Pancreas (tissue), 10 donors: ENCODE results near the gene CYSLTR2. TPM values are rescaled to one million over a fixed set of nuclear protein-coding genes. Genes with fewer than 3 reads are reported as not detected.
A peak's percentile ranks its signal among the peaks of the same experiment; 100 is the strongest.

Experiments
- ATAC-seq, 4 donors: fragments of 200-7000 bp; cut with Tn5 transposase; one replicate each; pipeline versions ENCODE4 v1.8.0 to v1.9.1; 2020; ENCODE audit warnings: mild to moderate bottlenecking in 4 of 4, moderate library complexity in 4 of 4
- DNase-seq, 6 donors: peaks; one replicate each; pipeline ENCODE4 v3.0.0-alpha.2; 2020
- FAIRE-seq: peaks from 2 replicates; lab custom pipeline; 2012; peaks lifted over from hg19 to GRCh38; lab: Jason Lieb, UNC
- H3K27ac ChIP-seq, 4 donors: fragments of 200-600 bp; sonication (generic); 1 replicate in 3 of 4; 2 replicates in 1 of 4; pipeline versions ENCODE4 v1.5.0 to v1.8.0; 2020
- H3K27me3 ChIP-seq, 4 donors: fragments of 200-600 bp; one replicate each; pipeline ENCODE4 v1.8.0; 2021
- H3K36me3 ChIP-seq, 3 donors: fragments of 200-600 bp; sonication (generic) in 1 of 3; one replicate each; pipeline versions ENCODE4 v1.5.0 to v1.8.0; 2020 to 2021
- H3K4me1 ChIP-seq, 3 donors: fragments of 200-600 bp; one replicate each; pipeline ENCODE4 v1.8.0; 2021
- H3K4me3 ChIP-seq, 4 donors: fragments of 200-600 bp; sonication (generic) in 2 of 4; one replicate each; pipeline versions ENCODE4 v1.5.0 to v1.8.0; 2020 to 2021
- H3K9me3 ChIP-seq, 4 donors: fragments of 200-600 bp; one replicate each; pipeline ENCODE4 v1.8.0; 2021
- CTCF ChIP-seq, 4 donors: fragments of 200-600 bp; sonication (generic) in 3 of 4; IDR thresholded peaks; one replicate each; pipeline versions ENCODE4 v1.5.0 to v1.8.0; 2021; ENCODE audit warnings: antibody characterized with exemption in 4 of 4
- WGBS, 2 donors: extraction: QIAGEN DNeasy Blood & Tissue Kit; methylation state at CpG; one replicate each; pipeline ENCODE4 v1.1.7; 2013; 5-methylcytosine and 5-hydroxymethylcytosine counted together
- intact Hi-C, 3 donors: fragments of 100-400 bp; cut with DNase I; formaldehyde crosslinking; loops; one replicate each; pipeline versions ENCODE4 v1.11.1 to v1.14.2; 2022
- polyA plus RNA-seq, 2 donors: library from polyadenylated mRNA; stranded (reverse); fragments of 200-250 nt; gene quantifications; one replicate each; pipeline ENCODE4 v1.2.3, GENCODE V29; 2013
- total RNA-seq, 6 donors: library from RNA; stranded (reverse); fragmentation: NEBNext Ultra II Directional in 4 of 6; extraction: Animal tissue kit (Norgen Biotek cat#: 25700) in 4 of 6; gene quantifications; one replicate each; pipeline versions ENCODE4 v1.2.1 to v1.2.4, GENCODE V29; 2021 to 2023
- donor health status: healthy with polysubstance abuse.
- donor health status: DM: no; HTN: no; CAD: no; lungs with moderate emphysema.
- donor health status: DM: no; HTN: no; CAD: no.
- donor health status: control.
- donor health status: control.
- donor health status: Bipolar disorder and iron deficiency.
- donor health status: DM: yes; HTN: yes; CAD: no.
- donor health status: DM: no; HTN: no; CAD: no.
- donor health status: DM: no; HTN: no; CAD: no.
- donor health status: DM: yes; HTN: yes; CAD: no.

CYSLTR2 gene
- total and polyA plus RNA-seq, 8 donors: 0.06 to 0.43 (median 0.17) TPM; not detected in 2

- H3K27ac ChIP-seq: peak overlapping the region in 3 of 4 donors; percentile 59 to 93 (median 87)
- 32 to 34% methylated on average over 4 of the region's 4 CpGs for WGBS, 2 donors
- DNase-seq: no peak
- H3K27me3 ChIP-seq: no peaks in the 10 kb centered on the region
- H3K4me1 ChIP-seq: peaks cover 23 to 40% (median 38%) of the 10 kb centered on the region in 3 donors
- FAIRE-seq: no peak
- H3K36me3 ChIP-seq: no peaks in the 10 kb centered on the region
- no peak overlapping the region for H3K4me3 ChIP-seq
- no peak for TF ChIP-seq CTCF (IDR thresholded peaks at IDR 0.05)
- peak in 1 of 4 donors; percentile 35 for ATAC-seq
- intact Hi-C loops: no loop called here
- H3K9me3 ChIP-seq: no peaks in the 10 kb centered on the region
Measured at GRCh38 chr13:48624858-48625257, 28.9 kb upstream of the CYSLTR2 start.

- DNase-seq (no peak), FAIRE-seq (no peak), ATAC-seq (peak; percentile 51 to 64 (median 60))
- Histone ChIP-seq H3K4me1 (peaks cover 23 to 45% (median 44%) of the 10 kb centered on the region in 3 donors), H3K27me3 (no peaks in the 10 kb centered on the region), H3K36me3 (no peaks in the 10 kb centered on the region), H3K9me3 (no peaks in the 10 kb centered on the region), H3K4me3 (peak overlapping the region in 1 of 4 donors; percentile 12), H3K27ac (peak overlapping the region; percentile 51 to 93 (median 73))
- WGBS, 2 donors: 15 to 17% methylated on average over 4 of the region's 4 CpGs
- intact Hi-C loops: no loop called here
- no peak for TF ChIP-seq CTCF (IDR thresholded peaks at IDR 0.05)
Measured at GRCh38 chr13:48625413-48626076, 28.2 kb upstream of the CYSLTR2 start.

- H3K4me3 ChIP-seq: peak overlapping the region in 1 of 4 donors; percentile 12
- no peaks in the 10 kb centered on the region for H3K27me3 ChIP-seq
- 4 to 6% methylated on average over 1 of the region's 1 CpG for WGBS, 2 donors
- no peak for TF ChIP-seq CTCF (IDR thresholded peaks at IDR 0.05)
- no peaks in the 10 kb centered on the region for H3K9me3 ChIP-seq
- DNase-seq: peak in 3 of 6 donors; percentile 32 to 64 (median 62)
- peaks cover 23 to 48% (median 44%) of the 10 kb centered on the region in 3 donors for H3K4me1 ChIP-seq
- FAIRE-seq: no peak
- intact Hi-C loops: no loop called here
- ATAC-seq: peak; percentile 72 to 79 (median 78)
- H3K36me3 ChIP-seq: no peaks in the 10 kb centered on the region
- H3K27ac ChIP-seq: peak overlapping the region; percentile 51 to 93 (median 73)
Measured at GRCh38 chr13:48626077-48626449, 27.7 kb upstream of the CYSLTR2 start.

GRCh38 chr13:48626726-48627451 is 26.8 kb upstream of the CYSLTR2 start:
- DNase-seq (no peak), ATAC-seq (peak in 3 of 4 donors; percentile 7 to 25 (median 12)), FAIRE-seq (no peak)
- H3K4me1 ChIP-seq: peaks cover 23 to 48% (median 44%) of the 10 kb centered on the region in 3 donors
- no peak for TF ChIP-seq CTCF (IDR thresholded peaks at IDR 0.05)
- WGBS, 2 donors: 49 to 59% methylated on average over 2 of the region's 2 CpGs
- no peaks in the 10 kb centered on the region for H3K27me3 ChIP-seq
- intact Hi-C loops: no loop called here
- no peaks in the 10 kb centered on the region for H3K9me3 ChIP-seq
- peak overlapping the region; percentile 51 to 93 (median 73) for H3K27ac ChIP-seq
- H3K36me3 ChIP-seq: no peaks in the 10 kb centered on the region
- H3K4me3 ChIP-seq: no peak overlapping the region
